Placental epithelial cell (primary cell): ENCODE results near the gene XBP1. TPM values are rescaled to one million over a fixed set of nuclear protein-coding genes. Genes with fewer than 3 reads are reported as not detected.

Experiments used
- small RNA-seq: library from RNA; depleted of rRNA; stranded (forward); fragments of <200 nt; gene quantifications from one replicate; pipeline ENCODE3, GENCODE V24; 2012
- total RNA-seq: library from RNA; depleted of rRNA; stranded (reverse); fragments of >200 nt; gene quantifications from 2 replicates; pipeline ENCODE4 v1.2.3, GENCODE V29; 2012

Gene XBP1
- total RNA-seq, result 167 and 303 TPM in 2 replicates

GRCh38 chr22:28800308-28801041, at the start of gene XBP1:
XBP1 (minus strand) TSS chr22:28800569.

GRCh38 chr22:28772633-28773460, 27.5 kb downstream of the XBP1 start, which contains the start of gene CCDC117:
CCDC117 (plus strand) TSS chr22:28772695; CDS start chr22:28772850, 155 bp downstream.

Small RNAs within 50 kb of the gene (small RNA-seq; reads per million reads assigned to genes)
- not detected for gene Z93930.1

Other genes starting within 250 kb of the XBP1 start
- gene TTC28, start 120.7 kb downstream of the XBP1 start, total RNA-seq, result 13.3 and 17.8 TPM in 2 replicates
- 6.1 and 10.6 TPM in 2 replicates for gene CHEK2, start 58.7 kb downstream of the XBP1 start, total RNA-seq
- 10.2 and 10.7 TPM in 2 replicates for gene HSCB, start 58.5 kb downstream of the XBP1 start, total RNA-seq
- gene CCDC117, start 27.9 kb downstream of the XBP1 start, total RNA-seq, result 20.4 and 31.4 TPM in 2 replicates
- 4.7 and 5.9 TPM in 2 replicates for gene ZNRF3, start 83.0 kb upstream of the XBP1 start, total RNA-seq